Adrenal gland (tissue), 12 donors: Measurements from ENCODE around the gene DSTN. TPM values are rescaled to one million over a fixed set of nuclear protein-coding genes. Genes with fewer than 3 reads are reported as not detected.

Experiments used
- DNase-seq, 7 donors: peaks; one replicate each; pipeline ENCODE4 v3.0.0-alpha.2; 2019 to 2020
- H3K27ac ChIP-seq, 5 donors: fragments of 200-600 bp; sonication (generic) in 4 of 5; 1 replicate in 3 of 5; 2 replicates in 2 of 5; pipeline versions ENCODE4 v1.5.1 to v1.8.0; 2016 to 2020; ENCODE audit warnings: mild to moderate bottlenecking in 1 of 5
- H3K27me3 ChIP-seq: fragments of 200-600 bp; 2 replicates; pipeline ENCODE4 v1.8.0; 2021
- H3K36me3 ChIP-seq, 2 donors: fragments of 200-600 bp; replicated peaks in 1 of 2; 1 replicate in 1 of 2; 2 replicates in 1 of 2; pipeline versions ENCODE4 v1.5.1 to v1.8.0; 2018 to 2022
- H3K4me1 ChIP-seq, 2 donors: fragments of 200-600 bp; replicated peaks in 1 of 2; 1 replicate in 1 of 2; 2 replicates in 1 of 2; pipeline versions ENCODE4 v1.5.1 to v1.8.0; 2018 to 2021
- H3K4me3 ChIP-seq, 4 donors: fragments of 200-600 bp; sonication (generic) in 3 of 4; one replicate each; pipeline ENCODE4 v1.5.1; 2016 to 2018
- H3K9me3 ChIP-seq, 3 donors: fragments of 200-600 bp; sonication (generic) in 1 of 3; replicated peaks in 1 of 3; 1 replicate in 2 of 3; 2 replicates in 1 of 3; pipeline versions ENCODE4 v1.5.1 to v1.8.0; 2016 to 2021
- CTCF ChIP-seq, 6 experiments: fragments of 450-650 bp in 4 of 6; fragments of 200-600 bp in 2 of 6; sonication (generic) in 1 of 6; IDR thresholded peaks; 1 replicate in 5 of 6; 2 replicates in 1 of 6; pipeline versions ENCODE4 v1.5.1 to v1.8.0; 2016 to 2021; ENCODE audit warnings: antibody characterized with exemption in 6 of 6, mild to moderate bottlenecking in 2 of 6, moderate library complexity in 1 of 6
- POLR2A ChIP-seq, 2 donors: fragments of 450-650 bp; IDR thresholded peaks; one replicate each; pipeline ENCODE4 v1.6.1; 2017; ENCODE audit warnings: antibody characterized with exemption in 2 of 2, mild to moderate bottlenecking in 2 of 2, moderate library complexity in 1 of 2
- WGBS, 4 donors: extraction: QIAGEN DNeasy Blood & Tissue Kit in 2 of 4; methylation state at CpG; one replicate each; pipeline versions ENCODE4 v1.1.5 to v1.1.7; 2013 to 2017; 5-methylcytosine and 5-hydroxymethylcytosine counted together
- intact Hi-C, 2 donors: fragments of 100-400 bp; cut with DNase I; formaldehyde crosslinking; loops; one replicate each; pipeline versions ENCODE4 v1.14.1 to v1.15.0; 2022 to 2023
- polyA plus RNA-seq, 3 donors: library from polyadenylated mRNA; stranded (reverse); fragments of 200-250 nt in 2 of 3; fragments of 350-450 nt in 1 of 3; fragmentation: Illumina TruSeq in 1 of 3; extraction: RNeasy Lipid Tissue Mini Kit (QIAGEN cat#74804) in 1 of 3; gene quantifications; one replicate each; pipeline ENCODE4 v1.2.3, GENCODE V29; 2013 to 2014
- total RNA-seq, 9 donors: library from RNA; depleted of rRNA in 4 of 9; stranded (reverse); fragments of >200 nt in 4 of 9; fragments of 120-200 nt in 1 of 9; fragmentation: NEBNext Ultra II Directional in 1 of 9; extraction: Animal tissue kit (Norgen Biotek cat#: 25700) in 1 of 9; gene quantifications; one replicate each; pipeline versions ENCODE4 v1.1.0 to v1.2.4, GENCODE V29; 2013 to 2023
- donor health status: healthy with polysubstance abuse.
- donor health status: Bipolar disorder and iron deficiency.
- donor health status: DM: yes; HTN: yes; CAD: no.
- donor health status: DM: no; HTN: no; CAD: no.
- donor health status: DM: no; HTN: no; CAD: no.
- donor health status: DM: yes; HTN: yes; CAD: no.

DSTN gene
- total and polyA plus RNA-seq, 12 donors = 184 to 552 (median 273) TPM

GRCh38 chr20:17616480-17617211 lies 46.8 kb downstream of the DSTN start:
- Histone ChIP-seq H3K4me3 (no peak overlapping the region), H3K4me1 (peaks cover 8 to 10% of the 10 kb centered on the region in 2 donors), H3K27ac (no peak overlapping the region), H3K9me3 (no peaks in the 10 kb centered on the region), H3K36me3 (peaks cover 0 to 79% of the 10 kb centered on the region in 2 donors), H3K27me3 (no peaks in the 10 kb centered on the region)
- TF ChIP-seq POLR2A (IDR thresholded peaks at IDR 0.05) (no peak), CTCF (IDR thresholded peaks at IDR 0.05) (no peak)
- intact Hi-C loops = loop anchor here in 1 of 2 donors (2.0 kb wide), 1 partner anchor 78 kb away; no protein-coding TSS in a partner anchor
- DNase-seq = peak in 4 of 7 donors; percentile 1 to 52 (median 21)
- 81 to 91% (median 83%) methylated on average over 13 to 22 of the region's 22 CpGs for WGBS, 4 donors

GRCh38 chr20:17617212-17617867 lies 47.5 kb downstream of the DSTN start:
- intact Hi-C loops = loop anchor here in 1 of 2 donors (2.0 kb wide), 1 partner anchor 79 kb away; no protein-coding TSS in a partner anchor
- DNase-seq = peak in 6 of 7 donors; percentile 40 to 80 (median 69)
- whole genome bisulfite sequencing, 4 donors = 62 to 81% (median 74%) methylated on average over 9 to 15 of the region's 15 CpGs
- peaks cover 0 to 85% of the 10 kb centered on the region in 2 donors for H3K36me3 ChIP-seq
- H3K4me1 ChIP-seq = peaks cover 3% of the 10 kb centered on the region in 2 donors
- TF ChIP-seq POLR2A (IDR thresholded peaks at IDR 0.05) (no peak), CTCF (IDR thresholded peaks at IDR 0.05) (peak; percentile 42 to 88 (median 80))
- H3K9me3 ChIP-seq = no peaks in the 10 kb centered on the region
- no peak overlapping the region for H3K27ac ChIP-seq
- no peak overlapping the region for H3K4me3 ChIP-seq
- H3K27me3 ChIP-seq = no peaks in the 10 kb centered on the region

- 83 to 90% (median 88%) methylated on average over 12 to 20 of the region's 20 CpGs for WGBS, 4 donors
These were observed 48.2 kb downstream of the DSTN start for GRCh38 chr20:17617868-17618672.

More at GRCh38 chr20:17617868-17618672, 48.2 kb downstream of the DSTN start:
- no peak overlapping the region for H3K4me3 ChIP-seq
- H3K27me3 ChIP-seq = no peaks in the 10 kb centered on the region
- TF ChIP-seq CTCF (IDR thresholded peaks at IDR 0.05) = no peak
- TF ChIP-seq POLR2A (IDR thresholded peaks at IDR 0.05) = no peak
- intact Hi-C loops = loop anchor here in 1 of 2 donors (2.0 kb wide), 1 partner anchor 79 kb away; no protein-coding TSS in a partner anchor
- H3K27ac ChIP-seq = no peak overlapping the region
- peaks cover 0 to 92% of the 10 kb centered on the region in 2 donors for H3K36me3 ChIP-seq
- DNase-seq = peak in 5 of 7 donors; percentile 0 to 51 (median 14)
- no peaks in the 10 kb centered on the region for H3K9me3 ChIP-seq
- H3K4me1 ChIP-seq = no peaks in the 10 kb centered on the region
